Astrocyte of the spinal cord (primary cell): ENCODE data around the gene SIGLEC12.

Source experiments
- DNase-seq: peaks from one replicate; pipeline ENCODE4 v3.0.0; 2011; ENCODE audit warnings: low read depth, low spot score
- H3K4me3 ChIP-seq: 2 replicates; pipeline ENCODE4 v1.5.1; 2011; ENCODE audit warnings: low read depth, mild to moderate bottlenecking, low read length, moderate library complexity
- CTCF ChIP-seq: IDR thresholded peaks from 2 replicates; pipeline ENCODE4 v1.5.1; 2012; ENCODE audit warnings: low read depth, mild to moderate bottlenecking, low read length, inconsistent platforms
- in situ Hi-C: cut with HindIII; loops from 2 replicates; pipeline ENCODE4 v1.10.0; 2017; ENCODE audit warnings: low sequenced_read_pairs

The SIGLEC12 gene

GRCh38 chr19:51521781-51522180 lies 20.2 kb upstream of the SIGLEC12 start:
- no peak for DNase-seq
- no peak for TF ChIP-seq CTCF
- no peak overlapping the region for H3K4me3 ChIP-seq
- in situ Hi-C loops: no loop called here

GRCh38 chr19:51521357-51521756 lies 19.8 kb upstream of the SIGLEC12 start:
- DNase-seq: no peak
- in situ Hi-C loops: no loop called here
- H3K4me3 ChIP-seq: no peak overlapping the region
- TF ChIP-seq CTCF: no peak

- in situ Hi-C loops: no loop called here
- DNase-seq: no peak
- H3K4me3 ChIP-seq: no peak overlapping the region
- no peak for TF ChIP-seq CTCF
Measured at GRCh38 chr19:51520728-51521127, 19.1 kb upstream of the SIGLEC12 start.

GRCh38 chr19:51514866-51515481 lies 13.4 kb upstream of the SIGLEC12 start:
- in situ Hi-C loops: no loop called here
- TF ChIP-seq CTCF: peak; percentile 64
- no peak overlapping the region for H3K4me3 ChIP-seq
- peak; percentile 45 for DNase-seq

- in situ Hi-C loops: no loop called here
- DNase-seq: no peak
- no peak for TF ChIP-seq CTCF
Measured at GRCh38 chr19:51513968-51514367, 12.4 kb upstream of the SIGLEC12 start.

GRCh38 chr19:51511353-51511752 lies 9.8 kb upstream of the SIGLEC12 start:
- no peak for DNase-seq
- H3K4me3 ChIP-seq: no peak overlapping the region
- TF ChIP-seq CTCF: no peak
- in situ Hi-C loops: no loop called here

More at GRCh38 chr19:51513968-51514367, 12.4 kb upstream of the SIGLEC12 start:
- H3K4me3 ChIP-seq: no peak overlapping the region
